A549 (cell line): Measurements from ENCODE around the gene METTL24. TPM values are rescaled to one million over a fixed set of nuclear protein-coding genes. Genes with fewer than 3 reads are reported as not detected.

Experiments used
- ATAC-seq, 2 experiments: fragments of 200-7000 bp in 1 of 2; fragments of >200 bp in 1 of 2; cut with Nextera tagmentation in 1 of 2; cut with Tn5 transposase in 1 of 2; 3 replicates each; pipeline versions ENCODE4 v1.8.0 to v1.9.1; 2018 to 2020; ENCODE audit warnings: mild to moderate bottlenecking in 1 of 2, moderate library complexity in 1 of 2
- CTCF ChIA-PET: fragments of 300-600 bp; sonication (Branson Sonifier 250); formaldehyde crosslinking; extraction: SDS; loops from one replicate; lab custom pipeline; 2021; ENCODE audit warnings: antibody characterized with exemption, inconsistent platforms; lab: Yijun Ruan, JAX
- POLR2A ChIA-PET: fragments of 350-600 bp; formaldehyde crosslinking; extraction: SDS; loops from one replicate; lab custom pipeline; 2021; ENCODE audit warnings: antibody characterized with exemption, inconsistent platforms; lab: Yijun Ruan, JAX
- DNase-seq, 2 experiments: peaks; one replicate each; pipeline versions ENCODE4 v3.0.0 to v3.0.0-alpha.2; 2011 to 2016; ENCODE audit warnings: low read depth in 1 of 2, low spot score in 1 of 2
- FAIRE-seq: peaks from 2 replicates; lab custom pipeline; 2011; peaks lifted over from hg19 to GRCh38; lab: Jason Lieb, UNC
- H3K27ac ChIP-seq, 2 experiments: fragments of >200 bp; sonication (Bioruptor Twin); formaldehyde crosslinking; 3 replicates each; pipeline ENCODE4 v1.5.1; 2016 to 2017
- H3K4me1 ChIP-seq: fragments of >200 bp; sonication (Bioruptor Twin); formaldehyde crosslinking; 3 replicates; pipeline ENCODE4 v1.6.1; 2016
- H3K4me2 ChIP-seq: fragments of >200 bp; sonication (Bioruptor Twin); formaldehyde crosslinking; 3 replicates; pipeline ENCODE4 v1.6.1; 2016
- H3K4me3 ChIP-seq: fragments of >200 bp; sonication (Bioruptor Twin); formaldehyde crosslinking; 3 replicates; pipeline ENCODE4 v1.5.1; 2016
- H3K9me3 ChIP-seq: fragments of >200 bp; sonication (Bioruptor Twin); formaldehyde crosslinking; 3 replicates; pipeline ENCODE4 v1.6.1; 2016
- ATOH8 ChIP-seq: fragments of 250-450 bp; sonication (Bioruptor Pico); IDR thresholded peaks from 2 replicates; pipeline ENCODE4 v1.5.0; 2020; ENCODE audit warnings: low read depth, mild to moderate bottlenecking, moderate library complexity
- BCL3 ChIP-seq: fragments of >200 bp; sonication (Bioruptor Twin); formaldehyde crosslinking; IDR thresholded peaks from 3 replicates; pipeline ENCODE4 v1.6.1; 2016
- BHLHE40 ChIP-seq: IDR thresholded peaks from 2 replicates; pipeline ENCODE4 v1.6.1; 2012; ENCODE audit warnings: low read depth, low read length, inconsistent platforms
- CHD2 ChIP-seq: fragments of 150-350 bp; IDR thresholded peaks from 2 replicates; pipeline ENCODE4 v1.6.1; 2014; ENCODE audit warnings: low read length; ENCODE audit not compliant: partially characterized antibody
- EP300 ChIP-seq, 2 experiments: fragments of >200 bp; sonication (Bioruptor Twin); formaldehyde crosslinking; IDR thresholded peaks; 2 replicates in 1 of 2; 3 replicates in 1 of 2; pipeline ENCODE4 v1.6.1; 2016 to 2017
- ESRRA ChIP-seq: fragments of 150-350 bp; IDR thresholded peaks from 2 replicates; pipeline ENCODE4 v1.6.1; 2014; ENCODE audit warnings: mild to moderate bottlenecking, low read length, borderline replicate concordance
- FOSB ChIP-seq: fragments of 250-450 bp; sonication (Bioruptor Pico); IDR thresholded peaks from 2 replicates; pipeline ENCODE4 v1.5.0; 2020; ENCODE audit warnings: mild to moderate bottlenecking, moderate library complexity
- FOSL2 ChIP-seq, 2 experiments: fragments of 450-650 bp in 1 of 2; fragments of >200 bp in 1 of 2; sonication (Bioruptor Twin) in 1 of 2; formaldehyde crosslinking; IDR thresholded peaks; 2 replicates each; pipeline versions ENCODE4 v1.5.0 to v1.6.1; 2016 to 2020; ENCODE audit warnings: mild to moderate bottlenecking in 1 of 2, moderate library complexity in 1 of 2
- HEYL ChIP-seq: fragments of 250-450 bp; sonication (Bioruptor Pico); IDR thresholded peaks from 2 replicates; pipeline ENCODE4 v1.8.0; 2021; ENCODE audit warnings: mild to moderate bottlenecking, moderate library complexity
- HOXA7 ChIP-seq: fragments of 250-450 bp; sonication (Bioruptor Pico); IDR thresholded peaks from 2 replicates; pipeline ENCODE4 v1.5.0; 2020; ENCODE audit warnings: mild to moderate bottlenecking, moderate library complexity
- MYC ChIP-seq: IDR thresholded peaks from 2 replicates; pipeline ENCODE4 v1.6.1; 2012; ENCODE audit warnings: mild to moderate bottlenecking, inconsistent platforms, low read length, improper control_type of control experiment, borderline replicate concordance
- NFE2L2 ChIP-seq: fragments of 150-350 bp; conservative IDR thresholded peaks from 2 replicates; pipeline ENCODE4 v1.6.1; 2014; ENCODE audit warnings: low read length
- NPAS2 ChIP-seq: fragments of 250-450 bp; sonication (Bioruptor Pico); IDR thresholded peaks from 2 replicates; pipeline ENCODE4 v1.8.0; 2022; ENCODE audit warnings: mild to moderate bottlenecking, moderate library complexity, borderline replicate concordance
- POLR2AphosphoS2 ChIP-seq: conservative IDR thresholded peaks from 2 replicates; pipeline ENCODE4 v1.6.1; 2012; ENCODE audit warnings: low read length, improper control_type of control experiment, inconsistent platforms
- RARB ChIP-seq: fragments of 250-450 bp; sonication (Bioruptor Pico); IDR thresholded peaks from 2 replicates; pipeline ENCODE4 v1.8.0; 2021; ENCODE audit warnings: mild to moderate bottlenecking, moderate library complexity
- REST ChIP-seq: fragments of 200-600 bp; sonication (generic); IDR thresholded peaks from 2 replicates; pipeline ENCODE4 v1.6.1; 2016; ENCODE audit warnings: antibody characterized with exemption, mild to moderate bottlenecking, moderate library complexity
- RFX5 ChIP-seq: fragments of 450-650 bp; IDR thresholded peaks from 2 replicates; pipeline ENCODE4 v1.7.1; 2014; ENCODE audit warnings: antibody characterized with exemption, mild to moderate bottlenecking, moderate library complexity
- RNF2 ChIP-seq: fragments of 200-600 bp; sonication (generic); IDR thresholded peaks from 2 replicates; pipeline ENCODE4 v1.6.1; 2016; ENCODE audit warnings: low read depth, mild to moderate bottlenecking, antibody characterized with exemption, moderate library complexity, borderline replicate concordance
- SREBF2 ChIP-seq: fragments of 450-650 bp; IDR thresholded peaks from 2 replicates; pipeline ENCODE4 v1.6.1; 2014; ENCODE audit warnings: mild to moderate bottlenecking, moderate library complexity
- ZNF302 ChIP-seq: fragments of 250-450 bp; sonication (Bioruptor Pico); IDR thresholded peaks from 2 replicates; pipeline ENCODE4 v1.9.0; 2021; ENCODE audit warnings: inconsistent platforms, mild to moderate bottlenecking, moderate library complexity
- ZSCAN20 ChIP-seq: fragments of 250-450 bp; sonication (Bioruptor Pico); IDR thresholded peaks from 2 replicates; pipeline ENCODE4 v1.8.0; 2022; ENCODE audit warnings: mild to moderate bottlenecking, moderate library complexity
- WGBS: methylation state at CpG from one replicate; pipeline ENCODE4 v1.1.6; 2017; ENCODE audit errors: missing lambda C conversion rate; 5-methylcytosine and 5-hydroxymethylcytosine counted together
- polyA plus RNA-seq, 4 experiments: library from polyadenylated mRNA; depleted of rRNA in 3 of 4; stranded (reverse); fragments of >200 nt; fragmentation: RNase III in 1 of 4; extraction: RNeasy Plus Mini Kit Qiagen cat#74134 plus additional on column Dnase treatment in 1 of 4; gene quantifications; 2 replicates in 3 of 4; 3 replicates in 1 of 4; pipeline ENCODE4 v1.2.3, GENCODE V29; 2011 to 2017

METTL24 gene
- polyA plus RNA-seq, 2 of the 4 experiments (the other 2 are of a cell fraction), result not detected

- Histone ChIP-seq H3K4me3 (no peak overlapping the region), H3K4me1 (no peaks in the 10 kb centered on the region), H3K27ac (no peak overlapping the region), H3K9me3 (no peaks in the 10 kb centered on the region), H3K4me2 (no peak overlapping the region)
- FAIRE-seq (no peak), ATAC-seq (peak in 1 of 2 experiments; percentile 56; a peak in 4 of 6 replicates), DNase-seq (peak in 1 of 2 experiments; percentile 34)
- POLR2A ChIA-PET, result no interaction called here
- WGBS, result 13% methylated on average over 5 of the region's 5 CpGs
- CTCF ChIA-PET, result no interaction called here
- TF ChIP-seq FOSL2 (IDR thresholded peaks at IDR 0.05) (no peak), FOSL2 (CRISPR knock-in tag; IDR thresholded peaks at IDR 0.05) (no peak), BCL3 (no peak), NPAS2 (CRISPR knock-in tag) (no peak), RFX5 (no peak), SREBF2 (no peak), ESRRA (no peak), BHLHE40 (no peak), MYC (no peak)
Observed at GRCh38 chr6:110250838-110251237, 107.3 kb downstream of the METTL24 start.

- ATAC-seq (no peak), FAIRE-seq (no peak), DNase-seq (no peak)
- TF ChIP-seq CHD2 (no peak), FOSB (CRISPR knock-in tag) (no peak), POLR2AphosphoS2 (no peak), MYC (no peak), ATOH8 (no peak), SREBF2 (no peak), RFX5 (no peak), NFE2L2 (no peak), REST (no peak), ZSCAN20 (no peak), EP300 (IDR thresholded peaks at IDR 0.05) (no peak), HOXA7 (CRISPR knock-in tag) (no peak), RNF2 (no peak), RARB (CRISPR knock-in tag) (no peak), HEYL (CRISPR knock-in tag) (no peak), BHLHE40 (no peak), ZNF302 (CRISPR knock-in tag) (no peak)
- ChIA-PET POLR2A (no interaction called here), CTCF (no interaction called here)
- 45% methylated on average over 4 of the region's 4 CpGs for WGBS
- no peaks in the 10 kb centered on the region for H3K9me3 ChIP-seq
- H3K27ac ChIP-seq, result no peak overlapping the region
- no peak overlapping the region for H3K4me2 ChIP-seq
- no peak overlapping the region for H3K4me3 ChIP-seq
- H3K4me1 ChIP-seq, result no peaks in the 10 kb centered on the region
Observed at GRCh38 chr6:110250058-110250457, 108.1 kb downstream of the METTL24 start.
